Measurements from ENCODE around the gene CDK17. TPM values are rescaled to one million over a fixed set of nuclear protein-coding genes. Genes with fewer than 3 reads are reported as not detected.

The CDK17 gene
- total RNA-seq, 1 donor from 2014 or later, result 46.7 TPM

DNA sequence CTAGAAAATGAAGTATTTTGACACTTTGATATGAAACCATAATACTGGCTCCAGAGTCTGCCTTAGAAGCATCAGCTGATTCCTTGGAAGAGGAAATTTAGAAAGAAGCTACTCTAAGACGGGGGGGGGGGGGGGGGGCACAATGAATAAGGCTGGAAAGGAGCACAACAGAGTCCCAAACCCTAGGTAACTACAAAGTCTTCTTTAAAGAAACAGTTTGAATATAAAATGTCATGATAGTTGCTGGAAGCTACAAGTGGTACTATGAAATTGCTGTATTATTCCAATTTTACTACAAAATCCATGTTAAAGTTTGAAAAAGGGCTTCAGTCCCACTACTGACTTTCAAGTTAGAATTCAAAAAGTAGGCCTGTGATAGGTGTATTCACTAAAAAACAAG lies 31.6 kb downstream of the CDK17 start:
- Mint-ChIP-seq H3K4me1 (ENCODE audit: low read depth, unreplicated experiment) (peaks cover 10% of the 10 kb centered on the region), H3K4me3 (ENCODE audit: unreplicated experiment) (no peak overlapping the region), H3K27me3 (ENCODE audit: unreplicated experiment) (no peaks in the 10 kb centered on the region), H3K36me3 (ENCODE audit: unreplicated experiment) (no peaks in the 10 kb centered on the region), H3K9me3 (ENCODE audit: unreplicated experiment) (no peaks in the 10 kb centered on the region), H3K27ac (ENCODE audit: unreplicated experiment) (no peak overlapping the region)
- no peak for DNase-seq
- TF ChIP-seq, protein P1, sequence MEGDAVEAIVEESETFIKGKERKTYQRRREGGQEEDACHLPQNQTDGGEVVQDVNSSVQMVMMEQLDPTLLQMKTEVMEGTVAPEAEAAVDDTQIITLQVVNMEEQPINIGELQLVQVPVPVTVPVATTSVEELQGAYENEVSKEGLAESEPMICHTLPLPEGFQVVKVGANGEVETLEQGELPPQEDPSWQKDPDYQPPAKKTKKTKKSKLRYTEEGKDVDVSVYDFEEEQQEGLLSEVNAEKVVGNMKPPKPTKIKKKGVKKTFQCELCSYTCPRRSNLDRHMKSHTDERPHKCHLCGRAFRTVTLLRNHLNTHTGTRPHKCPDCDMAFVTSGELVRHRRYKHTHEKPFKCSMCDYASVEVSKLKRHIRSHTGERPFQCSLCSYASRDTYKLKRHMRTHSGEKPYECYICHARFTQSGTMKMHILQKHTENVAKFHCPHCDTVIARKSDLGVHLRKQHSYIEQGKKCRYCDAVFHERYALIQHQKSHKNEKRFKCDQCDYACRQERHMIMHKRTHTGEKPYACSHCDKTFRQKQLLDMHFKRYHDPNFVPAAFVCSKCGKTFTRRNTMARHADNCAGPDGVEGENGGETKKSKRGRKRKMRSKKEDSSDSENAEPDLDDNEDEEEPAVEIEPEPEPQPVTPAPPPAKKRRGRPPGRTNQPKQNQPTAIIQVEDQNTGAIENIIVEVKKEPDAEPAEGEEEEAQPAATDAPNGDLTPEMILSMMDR (IDR thresholded peaks at IDR 0.05; ENCODE audit: partially characterized antibody, unreplicated experiment), result no peak

DNA sequence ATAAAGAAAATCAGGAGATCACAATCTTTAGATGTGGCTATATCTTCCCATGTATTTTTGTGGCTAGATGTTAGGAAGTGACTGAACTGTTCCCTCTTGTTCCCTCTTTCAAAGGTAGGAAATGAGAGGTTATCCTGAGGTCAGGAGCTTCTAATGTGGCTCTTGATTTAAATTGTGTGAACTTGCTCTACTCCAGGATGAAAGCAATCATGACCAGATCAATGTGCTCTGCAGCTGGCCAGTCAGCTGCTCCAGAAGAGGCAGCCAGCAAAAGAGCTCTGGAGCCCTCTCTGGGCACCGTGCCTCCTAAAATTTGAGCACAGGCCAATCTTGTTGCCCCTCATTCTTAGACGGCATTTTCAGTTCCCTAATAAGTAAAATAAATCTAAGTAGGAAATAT lies 32.0 kb downstream of the CDK17 start:
- H3K27ac Mint-ChIP-seq (ENCODE audit: unreplicated experiment), result no peak overlapping the region
- H3K27me3 Mint-ChIP-seq (ENCODE audit: unreplicated experiment), result no peaks in the 10 kb centered on the region
- no peaks in the 10 kb centered on the region for H3K36me3 Mint-ChIP-seq (ENCODE audit: unreplicated experiment)
- no peak overlapping the region for H3K4me3 Mint-ChIP-seq (ENCODE audit: unreplicated experiment)
- TF ChIP-seq, protein P1 (IDR thresholded peaks at IDR 0.05; ENCODE audit: partially characterized antibody, unreplicated experiment), result no peak
- no peak for DNase-seq
- peaks cover 10% of the 10 kb centered on the region for H3K4me1 Mint-ChIP-seq (ENCODE audit: low read depth, unreplicated experiment)
- no peaks in the 10 kb centered on the region for H3K9me3 Mint-ChIP-seq (ENCODE audit: unreplicated experiment)

DNA sequence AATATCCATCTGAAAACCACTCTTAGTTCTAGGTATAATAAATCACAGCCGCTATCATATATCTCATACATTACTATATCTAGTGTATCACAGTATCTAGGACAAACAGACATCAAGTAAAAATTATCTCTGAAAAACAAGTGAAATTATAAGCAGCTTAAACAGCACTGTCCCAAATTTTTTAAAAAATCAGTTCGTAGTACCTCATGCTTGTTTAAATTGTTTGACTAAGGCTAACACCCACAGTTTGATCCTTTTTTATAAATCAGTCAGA lies 33.9 kb downstream of the CDK17 start:
- H3K4me1 Mint-ChIP-seq (ENCODE audit: low read depth, unreplicated experiment), result peaks cover 5% of the 10 kb centered on the region
- H3K36me3 Mint-ChIP-seq (ENCODE audit: unreplicated experiment), result no peaks in the 10 kb centered on the region
- no peaks in the 10 kb centered on the region for H3K9me3 Mint-ChIP-seq (ENCODE audit: unreplicated experiment)
- TF ChIP-seq, protein P1 (IDR thresholded peaks at IDR 0.05; ENCODE audit: partially characterized antibody, unreplicated experiment), result no peak
- no peaks in the 10 kb centered on the region for H3K27me3 Mint-ChIP-seq (ENCODE audit: unreplicated experiment)
- no peak for DNase-seq
- H3K27ac Mint-ChIP-seq (ENCODE audit: unreplicated experiment), result no peak overlapping the region
- H3K4me3 Mint-ChIP-seq (ENCODE audit: unreplicated experiment), result no peak overlapping the region

DNA sequence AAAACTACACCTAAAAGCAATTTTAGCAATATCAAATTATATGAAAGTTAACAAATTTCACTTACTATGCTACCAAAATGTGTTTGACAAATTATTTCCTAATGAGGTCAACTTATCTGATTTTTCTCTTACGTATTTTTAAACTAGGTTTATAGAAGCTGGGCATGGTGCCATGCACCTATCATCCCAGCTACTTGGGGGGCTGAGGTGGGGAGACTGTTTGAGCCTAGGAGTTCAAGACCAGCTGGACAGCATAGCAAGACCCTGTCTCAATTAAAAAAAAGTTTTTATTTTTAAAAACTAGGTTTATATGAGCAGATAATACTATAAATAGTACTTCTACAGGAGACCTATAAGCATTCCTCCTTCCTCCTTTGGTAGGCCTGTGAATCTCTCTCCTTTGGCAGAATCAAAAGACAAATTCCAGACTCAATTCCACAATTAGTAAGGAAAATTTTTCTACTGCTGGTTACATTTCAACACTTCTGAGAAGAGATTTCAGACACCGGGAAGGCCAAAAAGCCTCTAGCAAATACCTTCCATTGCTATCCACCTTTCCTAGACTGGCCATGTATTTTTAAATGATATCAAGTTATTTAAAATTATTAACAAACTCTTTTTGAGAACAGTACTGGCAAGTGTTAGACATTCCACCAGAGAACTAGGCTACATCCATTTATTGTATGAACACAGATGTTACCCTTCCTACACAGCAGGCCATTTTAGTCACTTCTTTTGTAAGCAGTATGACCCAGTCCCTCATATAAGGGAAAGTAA lies 34.4 kb downstream of the CDK17 start:
- Mint-ChIP-seq H3K4me1 (ENCODE audit: low read depth, unreplicated experiment) (peaks cover 6% of the 10 kb centered on the region), H3K9me3 (ENCODE audit: unreplicated experiment) (no peaks in the 10 kb centered on the region), H3K36me3 (ENCODE audit: unreplicated experiment) (no peaks in the 10 kb centered on the region), H3K27me3 (ENCODE audit: unreplicated experiment) (no peaks in the 10 kb centered on the region), H3K4me3 (ENCODE audit: unreplicated experiment) (no peak overlapping the region), H3K27ac (ENCODE audit: unreplicated experiment) (no peak overlapping the region)
- no peak for DNase-seq
- TF ChIP-seq, protein P1 (IDR thresholded peaks at IDR 0.05; ENCODE audit: partially characterized antibody, unreplicated experiment), result no peak

DNA sequence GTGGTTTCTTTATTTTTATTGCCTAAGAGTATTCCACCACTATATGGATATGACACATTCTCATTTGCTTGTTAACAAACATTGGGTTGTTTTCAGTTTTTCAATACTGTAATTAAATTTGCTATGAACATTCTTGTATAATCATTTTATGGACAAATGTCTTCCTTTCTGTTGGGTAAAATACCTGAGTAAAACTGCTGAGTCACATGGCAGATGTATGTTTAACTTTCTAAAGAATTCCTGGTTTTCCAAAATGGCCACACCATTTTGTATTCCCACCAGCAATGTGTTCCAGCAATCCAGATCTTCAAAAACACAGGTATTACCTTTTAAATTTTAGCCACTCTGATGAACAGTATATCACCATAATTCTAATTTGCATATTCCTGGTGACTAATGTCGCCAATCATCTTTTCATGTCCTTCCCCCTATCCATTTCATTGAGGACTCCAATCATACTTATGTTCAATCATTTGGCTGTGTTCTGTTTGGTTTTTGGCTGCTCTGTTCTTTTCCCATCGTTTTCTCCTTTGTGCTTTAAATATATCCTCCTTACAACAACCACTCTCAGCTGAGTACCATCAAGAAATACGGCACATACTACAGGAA lies 36.0 kb downstream of the CDK17 start:
- Mint-ChIP-seq H3K27ac (ENCODE audit: unreplicated experiment) (no peak overlapping the region), H3K27me3 (ENCODE audit: unreplicated experiment) (no peaks in the 10 kb centered on the region), H3K4me3 (ENCODE audit: unreplicated experiment) (no peak overlapping the region), H3K9me3 (ENCODE audit: unreplicated experiment) (no peaks in the 10 kb centered on the region), H3K36me3 (ENCODE audit: unreplicated experiment) (no peaks in the 10 kb centered on the region), H3K4me1 (ENCODE audit: low read depth, unreplicated experiment) (peaks cover 8% of the 10 kb centered on the region)
- DNase-seq, result no peak
- TF ChIP-seq, protein P1 (IDR thresholded peaks at IDR 0.05; ENCODE audit: partially characterized antibody, unreplicated experiment), result no peak

Data from glutamatergic neuron (in vitro differentiated cells).